Caco-2 (cell line): ENCODE data around the gene CSK. TPM values are rescaled to one million over a fixed set of nuclear protein-coding genes. Genes with fewer than 3 reads are reported as not detected.

Experiments used
- BruUV-seq: library from RNA; stranded (reverse); fragments of 400-500 nt; replicated peaks from 2 replicates; lab custom pipeline; 2021; lab: Mats Ljungman, UMichigan
- CTCF ChIA-PET: fragments of 300-600 bp; sonication (Branson Sonifier 250); formaldehyde crosslinking; loops from one replicate; lab custom pipeline; 2022; ENCODE audit warnings: antibody characterized with exemption; lab: Charles Lee
- POLR2A ChIA-PET: fragments of 300-600 bp; sonication (Branson Sonifier 250); formaldehyde crosslinking; loops from one replicate; lab custom pipeline; 2022; ENCODE audit warnings: antibody characterized with exemption; lab: Charles Lee
- DNase-seq, 2 experiments: peaks; one replicate each; pipeline versions ENCODE4 v3.0.0 to v3.0.0-alpha.2; 2020 to 2022
- H3K27me3 ChIP-seq: replicated peaks from 2 replicates; pipeline ENCODE4 v1.6.0; 2011; ENCODE audit warnings: low read length; ENCODE audit not compliant: control insufficient read depth, insufficient read depth
- H3K36me3 ChIP-seq: 2 replicates; pipeline ENCODE4 v1.5.1; 2011; ENCODE audit warnings: low read length; ENCODE audit not compliant: control insufficient read depth, insufficient read depth
- H3K4me1 ChIP-seq: fragments of 250-450 bp; sonication (Bioruptor Pico); 2 replicates; pipeline ENCODE4 v1.5.1; 2020; ENCODE audit warnings: mild to moderate bottlenecking
- H3K4me3 ChIP-seq: 2 replicates; pipeline ENCODE4 v1.5.1; 2011; ENCODE audit warnings: low read depth, mild to moderate bottlenecking, control low read depth, low read length
- H3K9me3 ChIP-seq: fragments of 250-450 bp; sonication (Bioruptor Pico); 2 replicates; pipeline ENCODE4 v1.5.1; 2020; ENCODE audit warnings: mild to moderate bottlenecking, moderate library complexity
- H3K27ac Mint-ChIP-seq: one replicate; pipeline ENCODE4 v1.8.0; 2022; ENCODE audit warnings: mixed read lengths; ENCODE audit not compliant: unreplicated experiment
- H3K27me3 Mint-ChIP-seq: one replicate; pipeline ENCODE4 v1.8.0; 2022; ENCODE audit warnings: mixed read lengths; ENCODE audit not compliant: insufficient read depth, unreplicated experiment
- H3K36me3 Mint-ChIP-seq: one replicate; pipeline ENCODE4 v1.8.0; 2022; ENCODE audit warnings: mild to moderate bottlenecking, mixed read lengths; ENCODE audit not compliant: insufficient read depth, unreplicated experiment
- H3K4me1 Mint-ChIP-seq: one replicate; pipeline ENCODE4 v1.8.0; 2022; ENCODE audit warnings: low read depth, mixed read lengths; ENCODE audit not compliant: unreplicated experiment
- H3K4me3 Mint-ChIP-seq: one replicate; pipeline ENCODE4 v1.8.0; 2022; ENCODE audit warnings: mild to moderate bottlenecking, moderate library complexity, mixed read lengths; ENCODE audit not compliant: unreplicated experiment
- H3K9me3 Mint-ChIP-seq: one replicate; pipeline ENCODE4 v1.8.0; 2022; ENCODE audit warnings: mixed read lengths; ENCODE audit not compliant: unreplicated experiment
- intact Hi-C: fragments of 100-400 bp; cut with micrococcal nuclease; formaldehyde crosslinking; loops from one replicate; pipeline ENCODE4 v1.10.0; 2022; ENCODE audit not compliant: unreplicated experiment
- total RNA-seq: library from RNA; stranded (reverse); gene quantifications from 2 replicates; pipeline ENCODE4 v1.2.3, GENCODE V29; 2022
- TF ChIP-seq, protein P1 (sequence below), 2 experiments: fragments of 200-600 bp in 1 of 2; IDR thresholded peaks; 1 replicate in 1 of 2; 2 replicates in 1 of 2; pipeline versions ENCODE4 v1.5.1 to v1.8.0; 2011 to 2022; ENCODE audit warnings: antibody characterized with exemption in 1 of 2, control low read depth in 1 of 2, inconsistent platforms in 1 of 2, low read depth in 1 of 2, low read length in 1 of 2, mild to moderate bottlenecking in 1 of 2, moderate library complexity in 1 of 2; ENCODE audit not compliant: insufficient read depth in 1 of 2, severe bottlenecking in 1 of 2, unreplicated experiment in 1 of 2

Gene CSK
- total RNA-seq, 1 experiment from 2014 or later, result 62.7 TPM

- no peaks in the 10 kb centered on the region for H3K4me1 Mint-ChIP-seq
- CTCF ChIA-PET, result interaction anchor here (0.7 kb wide), 2 partner anchors 59 to 71 kb away, joined by 3 to 4 read pairs; no protein-coding TSS in a partner anchor
- no peaks in the 10 kb centered on the region for H3K4me1 ChIP-seq
- peaks cover 2% of the 10 kb centered on the region for H3K27me3 Mint-ChIP-seq
- no peaks in the 10 kb centered on the region for H3K36me3 ChIP-seq
- intact Hi-C loops, result no loop called here
- TF ChIP-seq, protein P1, sequence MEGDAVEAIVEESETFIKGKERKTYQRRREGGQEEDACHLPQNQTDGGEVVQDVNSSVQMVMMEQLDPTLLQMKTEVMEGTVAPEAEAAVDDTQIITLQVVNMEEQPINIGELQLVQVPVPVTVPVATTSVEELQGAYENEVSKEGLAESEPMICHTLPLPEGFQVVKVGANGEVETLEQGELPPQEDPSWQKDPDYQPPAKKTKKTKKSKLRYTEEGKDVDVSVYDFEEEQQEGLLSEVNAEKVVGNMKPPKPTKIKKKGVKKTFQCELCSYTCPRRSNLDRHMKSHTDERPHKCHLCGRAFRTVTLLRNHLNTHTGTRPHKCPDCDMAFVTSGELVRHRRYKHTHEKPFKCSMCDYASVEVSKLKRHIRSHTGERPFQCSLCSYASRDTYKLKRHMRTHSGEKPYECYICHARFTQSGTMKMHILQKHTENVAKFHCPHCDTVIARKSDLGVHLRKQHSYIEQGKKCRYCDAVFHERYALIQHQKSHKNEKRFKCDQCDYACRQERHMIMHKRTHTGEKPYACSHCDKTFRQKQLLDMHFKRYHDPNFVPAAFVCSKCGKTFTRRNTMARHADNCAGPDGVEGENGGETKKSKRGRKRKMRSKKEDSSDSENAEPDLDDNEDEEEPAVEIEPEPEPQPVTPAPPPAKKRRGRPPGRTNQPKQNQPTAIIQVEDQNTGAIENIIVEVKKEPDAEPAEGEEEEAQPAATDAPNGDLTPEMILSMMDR (IDR thresholded peaks at IDR 0.05; ENCODE audit: insufficient read depth in 1 of 2, low read depth in 1 of 2, low read length in 1 of 2, severe bottlenecking in 1 of 2, unreplicated experiment in 1 of 2), result no peak
- no peak for DNase-seq
- BruUV-seq, result no TSS peak
- no peak overlapping the region for H3K4me3 ChIP-seq
- no peak overlapping the region for H3K4me3 Mint-ChIP-seq
- H3K36me3 Mint-ChIP-seq, result no peaks in the 10 kb centered on the region
- POLR2A ChIA-PET, result no interaction called here
- H3K27me3 ChIP-seq, result peaks cover 1% of the 10 kb centered on the region; the same call in 1 of the 2 replicates
- H3K27ac Mint-ChIP-seq, result no peak overlapping the region
- H3K9me3 ChIP-seq, result no peaks in the 10 kb centered on the region
- H3K9me3 Mint-ChIP-seq, result no peaks in the 10 kb centered on the region
These were observed 48.1 kb downstream of the CSK start for GRCh38 chr15:74829991-74830390.

GRCh38 chr15:74830868-74831267, 49.0 kb downstream of the CSK start:
- Histone ChIP-seq H3K36me3 (no peaks in the 10 kb centered on the region), H3K4me1 (no peaks in the 10 kb centered on the region), H3K4me3 (no peak overlapping the region), H3K27me3 (peaks cover 1% of the 10 kb centered on the region; the same call in 1 of the 2 replicates), H3K9me3 (no peaks in the 10 kb centered on the region)
- no TSS peak for BruUV-seq
- H3K9me3 Mint-ChIP-seq, result no peaks in the 10 kb centered on the region
- POLR2A ChIA-PET, result no interaction called here
- CTCF ChIA-PET, result no interaction called here
- H3K27me3 Mint-ChIP-seq, result peaks cover 2% of the 10 kb centered on the region
- intact Hi-C loops, result no loop called here
- no peaks in the 10 kb centered on the region for H3K4me1 Mint-ChIP-seq
- DNase-seq, result no peak
- no peak overlapping the region for H3K27ac Mint-ChIP-seq
- no peaks in the 10 kb centered on the region for H3K36me3 Mint-ChIP-seq
- TF ChIP-seq, protein P1 (IDR thresholded peaks at IDR 0.05; ENCODE audit: insufficient read depth in 1 of 2, low read depth in 1 of 2, low read length in 1 of 2, severe bottlenecking in 1 of 2, unreplicated experiment in 1 of 2), result no peak
- no peak overlapping the region for H3K4me3 Mint-ChIP-seq

DNA sequence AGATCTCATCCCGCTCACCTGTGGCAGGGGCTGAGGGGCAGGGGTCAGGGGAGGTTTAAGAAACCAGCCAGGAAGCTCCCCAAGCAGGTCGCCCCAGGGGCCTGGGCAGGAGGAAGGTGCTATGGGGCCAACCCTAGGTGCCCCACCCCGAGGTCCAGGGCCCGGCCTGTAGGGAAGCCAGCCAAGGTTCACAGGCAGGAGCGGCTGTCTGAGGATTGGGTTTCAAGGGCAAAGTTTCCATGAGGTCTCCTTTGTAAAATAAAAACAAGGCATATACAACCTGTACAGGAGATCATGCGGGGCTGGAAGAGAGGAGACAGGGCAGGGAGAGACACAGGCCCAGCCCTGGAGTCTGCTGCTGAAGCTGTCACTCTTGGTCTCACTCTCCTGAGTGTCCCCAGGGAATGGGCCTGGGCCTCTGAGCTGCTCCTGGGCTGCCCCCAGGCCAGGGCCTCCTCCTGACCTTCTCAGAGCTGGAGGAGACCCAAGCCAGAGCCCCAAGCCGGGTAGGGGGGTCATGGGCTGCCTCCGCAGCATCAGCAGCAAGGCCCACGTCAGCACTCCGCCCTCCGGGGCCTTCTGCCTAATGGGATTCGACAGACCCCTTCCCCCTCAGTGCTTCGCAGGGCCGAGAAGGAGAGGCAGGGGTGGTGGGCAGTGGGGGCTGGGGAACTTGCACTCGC, 50.1 kb downstream of the CSK start:
- no peaks in the 10 kb centered on the region for H3K4me1 Mint-ChIP-seq
- no peak overlapping the region for H3K4me3 Mint-ChIP-seq
- CTCF ChIA-PET, result interaction anchor here (0.6 kb wide), 1 partner anchor 23 kb away, joined by 3 read pairs; no protein-coding TSS in a partner anchor
- Histone ChIP-seq H3K4me1 (no peaks in the 10 kb centered on the region), H3K27me3 (peaks cover 1% of the 10 kb centered on the region; the same call in 1 of the 2 replicates), H3K36me3 (no peaks in the 10 kb centered on the region), H3K9me3 (no peaks in the 10 kb centered on the region), H3K4me3 (no peak overlapping the region)
- no peak for DNase-seq
- no peaks in the 10 kb centered on the region for H3K9me3 Mint-ChIP-seq
- no TSS peak for BruUV-seq
- TF ChIP-seq, protein P1 (IDR thresholded peaks at IDR 0.05; ENCODE audit: insufficient read depth in 1 of 2, low read depth in 1 of 2, low read length in 1 of 2, severe bottlenecking in 1 of 2, unreplicated experiment in 1 of 2), result no peak
- H3K27ac Mint-ChIP-seq, result no peak overlapping the region
- H3K36me3 Mint-ChIP-seq, result peaks cover 6% of the 10 kb centered on the region
- H3K27me3 Mint-ChIP-seq, result peaks cover 2% of the 10 kb centered on the region
- POLR2A ChIA-PET, result no interaction called here
- intact Hi-C loops, result no loop called here
